SK-N-SH treated with all-trans-retinoic acid at 6 μM for 48 hours (cell line): ENCODE measurements around the gene RXRA.

ENCODE experiments used
- ATAC-seq: fragments of 200-7000 bp; cut with Tn5 transposase; 3 replicates; pipeline ENCODE4 v1.9.1; 2020; ENCODE audit warnings: mild to moderate bottlenecking, moderate library complexity
- ARNTL ChIP-seq: fragments of 450-650 bp; formaldehyde crosslinking; IDR thresholded peaks from 2 replicates; pipeline ENCODE4 v1.5.0; 2020; ENCODE audit warnings: low read depth, mild to moderate bottlenecking, moderate library complexity, borderline replicate concordance
- BACH2 ChIP-seq: fragments of 250-450 bp; sonication (Bioruptor Pico); IDR thresholded peaks from 2 replicates; pipeline ENCODE4 v1.9.0; 2021; ENCODE audit warnings: mild to moderate bottlenecking, borderline replicate concordance
- CREB5 ChIP-seq: fragments of 250-450 bp; sonication (Bioruptor Pico); IDR thresholded peaks from 2 replicates; pipeline ENCODE4 v1.5.1; 2020; ENCODE audit warnings: low read depth, mild to moderate bottlenecking, moderate library complexity
- CSDC2 ChIP-seq: fragments of 250-450 bp; sonication (Bioruptor Pico); IDR thresholded peaks from 2 replicates; pipeline ENCODE4 v1.5.0; 2020; ENCODE audit warnings: mild to moderate bottlenecking, moderate library complexity
- ESRRG ChIP-seq: fragments of 250-450 bp; sonication (Bioruptor Pico); IDR thresholded peaks from 2 replicates; pipeline ENCODE4 v1.6.1; 2021; ENCODE audit warnings: mild to moderate bottlenecking
- GLIS3 ChIP-seq: fragments of 250-450 bp; sonication (Bioruptor Pico); IDR thresholded peaks from 2 replicates; pipeline ENCODE4 v1.5.0; 2020; ENCODE audit warnings: mild to moderate bottlenecking, moderate library complexity
- ISL1 ChIP-seq: fragments of 250-450 bp; sonication (Bioruptor Pico); IDR thresholded peaks from 2 replicates; pipeline ENCODE4 v2.1.2; 2022; ENCODE audit warnings: mild to moderate bottlenecking, moderate library complexity
- OSR1 ChIP-seq: fragments of 250-450 bp; sonication (Bioruptor Pico); IDR thresholded peaks from 2 replicates; pipeline ENCODE4 v1.8.0; 2022; ENCODE audit warnings: moderate library complexity, mild to moderate bottlenecking, inconsistent platforms
- PATZ1 ChIP-seq: fragments of 250-450 bp; sonication (Bioruptor Pico); IDR thresholded peaks from 2 replicates; pipeline ENCODE4 v1.8.0; 2020; ENCODE audit warnings: mild to moderate bottlenecking, moderate library complexity, borderline replicate concordance
- POU6F1 ChIP-seq: fragments of 250-450 bp; sonication (Bioruptor Pico); IDR thresholded peaks from 2 replicates; pipeline ENCODE4 v1.8.0; 2021; ENCODE audit warnings: low read depth, mild to moderate bottlenecking, moderate library complexity, borderline replicate concordance
- PPARA ChIP-seq: fragments of 250-450 bp; sonication (Bioruptor Pico); IDR thresholded peaks from 2 replicates; pipeline ENCODE4 v1.5.0; 2020; ENCODE audit warnings: mild to moderate bottlenecking, borderline replicate concordance
- RARB ChIP-seq: fragments of 250-450 bp; sonication (Bioruptor Pico); IDR thresholded peaks from 2 replicates; pipeline ENCODE4 v1.8.0; 2021; ENCODE audit warnings: mild to moderate bottlenecking, moderate library complexity
- SNAI2 ChIP-seq: fragments of 250-450 bp; sonication (Bioruptor Pico); IDR thresholded peaks from 2 replicates; pipeline ENCODE4 v1.5.0; 2020; ENCODE audit warnings: mild to moderate bottlenecking, moderate library complexity
- TCF4 ChIP-seq: fragments of 250-450 bp; sonication (Bioruptor Pico); IDR thresholded peaks from 2 replicates; pipeline ENCODE4 v1.8.0; 2021; ENCODE audit warnings: mild to moderate bottlenecking, moderate library complexity, borderline replicate concordance
- ZC3H10 ChIP-seq: fragments of 250-450 bp; sonication (Bioruptor Pico); IDR thresholded peaks from 2 replicates; pipeline ENCODE4 v1.5.1; 2021; ENCODE audit warnings: mild to moderate bottlenecking, moderate library complexity
- ZFP30 ChIP-seq: fragments of 450-650 bp; formaldehyde crosslinking; IDR thresholded peaks from 2 replicates; pipeline ENCODE4 v1.5.0; 2022; ENCODE audit warnings: mild to moderate bottlenecking, moderate library complexity
- ZNF8 ChIP-seq: fragments of 450-650 bp; formaldehyde crosslinking; IDR thresholded peaks from 2 replicates; pipeline ENCODE4 v1.5.0; 2020; ENCODE audit warnings: mild to moderate bottlenecking, moderate library complexity
- TF ChIP-seq, protein P1 (sequence below): fragments of 250-450 bp; sonication (Bioruptor Pico); IDR thresholded peaks from 2 replicates; pipeline ENCODE4 v1.5.1; 2021; ENCODE audit warnings: mild to moderate bottlenecking, moderate library complexity
- TF ChIP-seq, protein P2 (sequence below): fragments of 250-450 bp; sonication (Bioruptor Pico); IDR thresholded peaks from 2 replicates; pipeline ENCODE4 v1.5.0; 2020; ENCODE audit warnings: mild to moderate bottlenecking, moderate library complexity

The RXRA gene

DNA sequence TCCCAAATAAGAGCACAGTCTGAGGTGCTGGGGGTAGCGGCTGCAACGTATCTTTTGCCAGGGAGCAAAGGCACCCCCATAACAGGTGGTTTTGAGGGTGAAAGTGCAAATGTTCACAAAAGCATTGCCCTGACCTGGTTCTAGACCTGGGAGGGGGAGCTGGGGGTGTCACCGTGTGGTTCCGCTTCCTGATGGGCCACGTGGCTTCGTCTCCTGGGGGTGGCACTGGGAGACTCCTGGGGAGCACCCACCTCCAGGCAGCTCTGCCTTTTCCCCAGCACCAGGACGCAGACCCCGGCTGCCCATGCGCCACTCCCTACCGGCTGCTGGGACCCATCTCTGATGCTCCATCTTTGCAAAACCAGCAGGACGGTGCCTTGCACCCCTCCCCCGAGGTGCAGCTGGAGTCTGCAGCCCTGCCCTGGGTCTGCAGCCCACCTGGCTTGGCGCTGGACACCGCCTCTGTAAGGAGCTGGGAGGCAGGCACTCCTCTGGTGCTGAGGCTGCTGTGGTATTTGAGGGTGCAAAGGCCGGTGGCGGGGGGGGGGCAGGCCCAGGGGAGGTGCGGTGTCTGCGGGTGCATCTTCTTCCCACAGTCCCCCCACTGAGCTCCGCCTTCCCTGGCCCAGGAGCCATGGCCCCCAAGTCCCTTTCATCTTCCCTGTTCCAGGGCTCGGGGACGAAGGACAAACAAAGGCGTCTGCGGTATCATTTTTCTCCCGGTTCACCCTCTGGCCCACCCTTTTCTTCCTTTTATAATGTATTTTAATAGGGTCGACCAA, 29.8 kb upstream of the RXRA start:
- TF ChIP-seq BACH2 (CRISPR knock-in tag) = no peak
- TF ChIP-seq ZFP30 (CRISPR knock-in tag) = no peak
- no peak for TF ChIP-seq ESRRG
- no peak for TF ChIP-seq ZC3H10 (CRISPR knock-in tag)
- TF ChIP-seq, all 23 proteins: peak for 0

DNA sequence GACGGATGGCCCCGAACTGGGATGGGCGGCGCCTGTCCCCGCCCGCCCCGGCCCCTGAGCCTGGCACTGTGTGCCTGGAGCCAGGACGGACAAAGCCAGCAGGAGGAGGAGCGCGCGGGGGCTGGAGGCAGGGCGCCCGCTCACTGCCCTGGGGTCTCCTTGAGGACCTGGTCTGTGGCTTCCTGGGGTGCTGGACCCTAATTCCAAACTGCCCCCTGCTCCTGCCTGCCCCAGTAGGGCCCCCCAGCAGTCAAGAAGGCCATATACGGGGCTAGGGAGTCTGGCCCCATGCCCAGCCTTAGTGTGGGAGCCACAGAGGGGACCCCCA, 29.2 kb upstream of the RXRA start:
- no peak for ATAC-seq
- TF ChIP-seq ZNF8 (no peak), CREB5 (CRISPR knock-in tag) (no peak), CSDC2 (no peak), POU6F1 (no peak), RARB (no peak), GLIS3 (CRISPR knock-in tag) (no peak)

More for the DNA sequence above, 29.8 kb upstream of the RXRA start:
- no peak for ATAC-seq

DNA sequence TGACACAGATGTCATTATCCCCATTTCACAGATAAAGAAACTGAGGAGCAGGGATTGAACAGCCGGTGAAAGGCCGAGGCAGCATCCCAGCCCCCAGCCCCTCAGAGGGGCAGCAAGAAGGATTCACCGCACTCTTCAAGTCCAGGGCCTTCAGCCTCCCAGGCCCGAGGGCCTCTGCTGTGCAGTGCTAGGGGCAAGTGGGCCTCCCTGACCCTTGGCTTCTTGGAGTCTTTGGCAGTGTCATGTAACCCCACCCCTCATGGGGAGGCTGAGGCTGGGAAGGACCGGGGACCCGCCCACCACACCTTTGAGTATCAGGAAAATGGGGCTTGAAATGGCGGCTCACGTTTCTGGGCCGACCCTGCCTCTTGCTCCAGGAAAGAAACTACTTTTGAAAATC, 28.7 kb upstream of the RXRA start:
- ATAC-seq = no peak
- TF ChIP-seq OSR1 (CRISPR knock-in tag) = no peak

- TF ChIP-seq PATZ1 (CRISPR knock-in tag) = no peak
- TF ChIP-seq, protein P1, sequence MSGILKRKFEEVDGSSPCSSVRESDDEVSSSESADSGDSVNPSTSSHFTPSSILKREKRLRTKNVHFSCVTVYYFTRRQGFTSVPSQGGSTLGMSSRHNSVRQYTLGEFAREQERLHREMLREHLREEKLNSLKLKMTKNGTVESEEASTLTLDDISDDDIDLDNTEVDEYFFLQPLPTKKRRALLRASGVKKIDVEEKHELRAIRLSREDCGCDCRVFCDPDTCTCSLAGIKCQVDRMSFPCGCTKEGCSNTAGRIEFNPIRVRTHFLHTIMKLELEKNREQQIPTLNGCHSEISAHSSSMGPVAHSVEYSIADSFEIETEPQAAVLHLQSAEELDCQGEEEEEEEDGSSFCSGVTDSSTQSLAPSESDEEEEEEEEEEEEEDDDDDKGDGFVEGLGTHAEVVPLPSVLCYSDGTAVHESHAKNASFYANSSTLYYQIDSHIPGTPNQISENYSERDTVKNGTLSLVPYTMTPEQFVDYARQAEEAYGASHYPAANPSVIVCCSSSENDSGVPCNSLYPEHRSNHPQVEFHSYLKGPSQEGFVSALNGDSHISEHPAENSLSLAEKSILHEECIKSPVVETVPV (CRISPR knock-in tag) = no peak
- no peak for TF ChIP-seq CSDC2
- TF ChIP-seq, all 23 proteins: peak for 0
- ATAC-seq = no peak
These were observed 28.3 kb upstream of the RXRA start for GRCh38 chr9:134298000-134298399.

- no peak for ATAC-seq
- no peak for TF ChIP-seq ZC3H10 (CRISPR knock-in tag)
- TF ChIP-seq SNAI2 = no peak
- TF ChIP-seq, protein P1 (CRISPR knock-in tag) = no peak
- no peak for TF ChIP-seq GLIS3 (CRISPR knock-in tag)
- TF ChIP-seq, protein P2, sequence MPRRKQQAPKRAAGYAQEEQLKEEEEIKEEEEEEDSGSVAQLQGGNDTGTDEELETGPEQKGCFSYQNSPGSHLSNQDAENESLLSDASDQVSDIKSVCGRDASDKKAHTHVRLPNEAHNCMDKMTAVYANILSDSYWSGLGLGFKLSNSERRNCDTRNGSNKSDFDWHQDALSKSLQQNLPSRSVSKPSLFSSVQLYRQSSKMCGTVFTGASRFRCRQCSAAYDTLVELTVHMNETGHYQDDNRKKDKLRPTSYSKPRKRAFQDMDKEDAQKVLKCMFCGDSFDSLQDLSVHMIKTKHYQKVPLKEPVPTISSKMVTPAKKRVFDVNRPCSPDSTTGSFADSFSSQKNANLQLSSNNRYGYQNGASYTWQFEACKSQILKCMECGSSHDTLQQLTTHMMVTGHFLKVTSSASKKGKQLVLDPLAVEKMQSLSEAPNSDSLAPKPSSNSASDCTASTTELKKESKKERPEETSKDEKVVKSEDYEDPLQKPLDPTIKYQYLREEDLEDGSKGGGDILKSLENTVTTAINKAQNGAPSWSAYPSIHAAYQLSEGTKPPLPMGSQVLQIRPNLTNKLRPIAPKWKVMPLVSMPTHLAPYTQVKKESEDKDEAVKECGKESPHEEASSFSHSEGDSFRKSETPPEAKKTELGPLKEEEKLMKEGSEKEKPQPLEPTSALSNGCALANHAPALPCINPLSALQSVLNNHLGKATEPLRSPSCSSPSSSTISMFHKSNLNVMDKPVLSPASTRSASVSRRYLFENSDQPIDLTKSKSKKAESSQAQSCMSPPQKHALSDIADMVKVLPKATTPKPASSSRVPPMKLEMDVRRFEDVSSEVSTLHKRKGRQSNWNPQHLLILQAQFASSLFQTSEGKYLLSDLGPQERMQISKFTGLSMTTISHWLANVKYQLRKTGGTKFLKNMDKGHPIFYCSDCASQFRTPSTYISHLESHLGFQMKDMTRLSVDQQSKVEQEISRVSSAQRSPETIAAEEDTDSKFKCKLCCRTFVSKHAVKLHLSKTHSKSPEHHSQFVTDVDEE (CRISPR knock-in tag) = no peak
- TF ChIP-seq ESRRG = no peak
- TF ChIP-seq BACH2 (CRISPR knock-in tag) = no peak
- no peak for TF ChIP-seq RARB
- TF ChIP-seq ARNTL = no peak
- TF ChIP-seq OSR1 (CRISPR knock-in tag) = no peak
- no peak for TF ChIP-seq POU6F1
- TF ChIP-seq PPARA (CRISPR knock-in tag) = no peak
- no peak for TF ChIP-seq PATZ1 (CRISPR knock-in tag)
- TF ChIP-seq TCF4 = no peak
- TF ChIP-seq ISL1 (CRISPR knock-in tag) = no peak
These were observed 27.2 kb upstream of the RXRA start for GRCh38 chr9:134299068-134299467.
